ENCODE measurements around the gene FIGNL2. TPM values are rescaled to one million over a fixed set of nuclear protein-coding genes. Genes with fewer than 3 reads are reported as not detected.

Gene FIGNL2
- total RNA-seq, 1 experiment from 2014 or later = not detected

GRCh38 chr12:51873251-51873994 is 24.9 kb upstream of the FIGNL2 start:
- no peaks in the 10 kb centered on the region for H3F3A ChIP-seq (ENCODE audit: low read length, unreplicated experiment)
- POLR2A ChIA-PET (ENCODE audit: unreplicated experiment) = no interaction called here
- no peaks in the 10 kb centered on the region for H3K27me3 ChIP-seq (ENCODE audit: low read length)
- BruUV-seq (replicated peaks) = no TSS peak
- no peak overlapping the region for H3K9ac ChIP-seq (ENCODE audit: low read length)
- TF ChIP-seq, protein P1, sequence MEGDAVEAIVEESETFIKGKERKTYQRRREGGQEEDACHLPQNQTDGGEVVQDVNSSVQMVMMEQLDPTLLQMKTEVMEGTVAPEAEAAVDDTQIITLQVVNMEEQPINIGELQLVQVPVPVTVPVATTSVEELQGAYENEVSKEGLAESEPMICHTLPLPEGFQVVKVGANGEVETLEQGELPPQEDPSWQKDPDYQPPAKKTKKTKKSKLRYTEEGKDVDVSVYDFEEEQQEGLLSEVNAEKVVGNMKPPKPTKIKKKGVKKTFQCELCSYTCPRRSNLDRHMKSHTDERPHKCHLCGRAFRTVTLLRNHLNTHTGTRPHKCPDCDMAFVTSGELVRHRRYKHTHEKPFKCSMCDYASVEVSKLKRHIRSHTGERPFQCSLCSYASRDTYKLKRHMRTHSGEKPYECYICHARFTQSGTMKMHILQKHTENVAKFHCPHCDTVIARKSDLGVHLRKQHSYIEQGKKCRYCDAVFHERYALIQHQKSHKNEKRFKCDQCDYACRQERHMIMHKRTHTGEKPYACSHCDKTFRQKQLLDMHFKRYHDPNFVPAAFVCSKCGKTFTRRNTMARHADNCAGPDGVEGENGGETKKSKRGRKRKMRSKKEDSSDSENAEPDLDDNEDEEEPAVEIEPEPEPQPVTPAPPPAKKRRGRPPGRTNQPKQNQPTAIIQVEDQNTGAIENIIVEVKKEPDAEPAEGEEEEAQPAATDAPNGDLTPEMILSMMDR (conservative IDR thresholded peaks at IDR 0.05; ENCODE audit: low read depth, low read length) = no peak
- no peak for TF ChIP-seq EZH2 (IDR thresholded peaks at IDR 0.05; ENCODE audit: low read length, unreplicated experiment)
- TF ChIP-seq EZH2phosphoT487 (IDR thresholded peaks at IDR 0.05; ENCODE audit: borderline replicate concordance, low read length) = no peak
- H4K20me1 ChIP-seq (ENCODE audit: low read length) = no peaks in the 10 kb centered on the region
- H3K9me2 ChIP-seq (replicated peaks; ENCODE audit: low read length) = no peaks in the 10 kb centered on the region
- no peak overlapping the region for H2AFZ ChIP-seq (ENCODE audit: low read length)
- H3K36me3 ChIP-seq (ENCODE audit: low read depth, low read length) = no peaks in the 10 kb centered on the region
- intact Hi-C loops (cut with micrococcal nuclease) = no loop called here
- no peaks in the 10 kb centered on the region for H3K4me1 ChIP-seq (ENCODE audit: insufficient read depth, low read length)
- no peaks in the 10 kb centered on the region for H3K9me3 ChIP-seq (ENCODE audit: low read length)
- no peak overlapping the region for H3K27ac ChIP-seq (ENCODE audit: low read length)
- no peak for ATAC-seq
- no peaks in the 10 kb centered on the region for H3K79me2 ChIP-seq (ENCODE audit: low read length)
- no peak for DNase-seq
- H3K4me3 ChIP-seq (ENCODE audit: low read length) = no peak overlapping the region
- CTCF ChIA-PET = no interaction called here
- H3K4me2 ChIP-seq (ENCODE audit: low read length) = no peak overlapping the region

DNA sequence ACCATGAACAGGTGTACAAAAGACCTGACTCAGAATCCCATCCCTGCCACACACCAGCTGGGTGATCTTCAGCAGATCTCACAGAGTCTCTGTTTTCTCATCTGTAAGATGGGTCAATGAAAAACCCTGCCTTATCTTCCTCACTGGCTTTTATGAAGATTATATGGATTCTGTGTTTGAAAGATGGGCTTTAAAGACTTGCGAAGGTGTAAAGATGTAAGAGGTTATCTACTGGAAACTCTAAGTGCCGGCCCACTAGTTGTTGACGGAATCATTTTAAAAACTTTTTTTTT is 24.1 kb upstream of the FIGNL2 start:
- Histone ChIP-seq H3K4me3 (ENCODE audit: low read length) (no peak overlapping the region), H3K27ac (ENCODE audit: low read length) (no peak overlapping the region), H3K9ac (ENCODE audit: low read length) (no peak overlapping the region), H3K4me1 (ENCODE audit: insufficient read depth, low read length) (no peaks in the 10 kb centered on the region), H3K9me3 (ENCODE audit: low read length) (no peaks in the 10 kb centered on the region), H2AFZ (ENCODE audit: low read length) (no peak overlapping the region), H3F3A (ENCODE audit: low read length, unreplicated experiment) (no peaks in the 10 kb centered on the region), H3K79me2 (ENCODE audit: low read length) (no peaks in the 10 kb centered on the region), H4K20me1 (ENCODE audit: low read length) (no peaks in the 10 kb centered on the region), H3K9me2 (replicated peaks; ENCODE audit: low read length) (no peaks in the 10 kb centered on the region), H3K27me3 (ENCODE audit: low read length) (no peaks in the 10 kb centered on the region), H3K36me3 (ENCODE audit: low read depth, low read length) (no peaks in the 10 kb centered on the region), H3K4me2 (ENCODE audit: low read length) (no peak overlapping the region)
- DNase-seq (no peak), ATAC-seq (no peak)
- no peak for TF ChIP-seq EZH2phosphoT487 (IDR thresholded peaks at IDR 0.05; ENCODE audit: borderline replicate concordance, low read length)
- TF ChIP-seq, protein P1 (conservative IDR thresholded peaks at IDR 0.05; ENCODE audit: low read depth, low read length) = no peak
- no peak for TF ChIP-seq EZH2 (IDR thresholded peaks at IDR 0.05; ENCODE audit: low read length, unreplicated experiment)
- POLR2A ChIA-PET (ENCODE audit: unreplicated experiment) = no interaction called here
- CTCF ChIA-PET = no interaction called here
- no TSS peak for BruUV-seq (replicated peaks)
- intact Hi-C loops (cut with micrococcal nuclease) = no loop called here

- Histone ChIP-seq H3K27ac (ENCODE audit: low read length) (no peak overlapping the region), H3K4me1 (ENCODE audit: insufficient read depth, low read length) (no peaks in the 10 kb centered on the region), H3F3A (ENCODE audit: low read length, unreplicated experiment) (no peaks in the 10 kb centered on the region), H3K4me2 (ENCODE audit: low read length) (no peak overlapping the region), H3K9ac (ENCODE audit: low read length) (no peak overlapping the region), H3K27me3 (ENCODE audit: low read length) (no peaks in the 10 kb centered on the region), H2AFZ (ENCODE audit: low read length) (no peak overlapping the region), H3K4me3 (ENCODE audit: low read length) (no peak overlapping the region), H3K9me3 (ENCODE audit: low read length) (no peaks in the 10 kb centered on the region), H3K9me2 (replicated peaks; ENCODE audit: low read length) (no peaks in the 10 kb centered on the region), H4K20me1 (ENCODE audit: low read length) (no peaks in the 10 kb centered on the region), H3K79me2 (ENCODE audit: low read length) (no peaks in the 10 kb centered on the region), H3K36me3 (ENCODE audit: low read depth, low read length) (no peaks in the 10 kb centered on the region)
- intact Hi-C loops (cut with micrococcal nuclease) = no loop called here
- ChIA-PET POLR2A (ENCODE audit: unreplicated experiment) (no interaction called here), CTCF (no interaction called here)
- BruUV-seq (replicated peaks) = no TSS peak
- no peak for ATAC-seq
- TF ChIP-seq, protein P1 (conservative IDR thresholded peaks at IDR 0.05; ENCODE audit: low read depth, low read length) = no peak
- TF ChIP-seq EZH2 (IDR thresholded peaks at IDR 0.05; ENCODE audit: low read length, unreplicated experiment) (no peak), EZH2phosphoT487 (IDR thresholded peaks at IDR 0.05; ENCODE audit: borderline replicate concordance, low read length) (no peak)
- DNase-seq = no peak
Observed at GRCh38 chr12:51871918-51872688, 23.6 kb upstream of the FIGNL2 start.

Measured in PC-3 (cell line).